A549 (cell line): ENCODE data around the gene TRIOBP. TPM values are rescaled to one million over a fixed set of nuclear protein-coding genes. Genes with fewer than 3 reads are reported as not detected.
A peak's percentile ranks its signal among the peaks of the same experiment; 100 is the strongest.

Experiments
- ATAC-seq, 2 experiments: fragments of 200-7000 bp in 1 of 2; fragments of >200 bp in 1 of 2; cut with Nextera tagmentation in 1 of 2; cut with Tn5 transposase in 1 of 2; 3 replicates each; pipeline versions ENCODE4 v1.8.0 to v1.9.1; 2018 to 2020; ENCODE audit warnings: mild to moderate bottlenecking in 1 of 2, moderate library complexity in 1 of 2
- CTCF ChIA-PET: fragments of 300-600 bp; sonication (Branson Sonifier 250); formaldehyde crosslinking; extraction: SDS; loops from one replicate; lab custom pipeline; 2021; ENCODE audit warnings: antibody characterized with exemption, inconsistent platforms; lab: Yijun Ruan, JAX
- POLR2A ChIA-PET: fragments of 350-600 bp; formaldehyde crosslinking; extraction: SDS; loops from one replicate; lab custom pipeline; 2021; ENCODE audit warnings: antibody characterized with exemption, inconsistent platforms; lab: Yijun Ruan, JAX
- DNase-seq, 2 experiments: peaks; one replicate each; pipeline versions ENCODE4 v3.0.0 to v3.0.0-alpha.2; 2011 to 2016; ENCODE audit warnings: low read depth in 1 of 2, low spot score in 1 of 2
- FAIRE-seq: peaks from 2 replicates; lab custom pipeline; 2011; peaks lifted over from hg19 to GRCh38; lab: Jason Lieb, UNC
- H3K27ac ChIP-seq, 2 experiments: fragments of >200 bp; sonication (Bioruptor Twin); formaldehyde crosslinking; 3 replicates each; pipeline ENCODE4 v1.5.1; 2016 to 2017
- H3K4me1 ChIP-seq: fragments of >200 bp; sonication (Bioruptor Twin); formaldehyde crosslinking; 3 replicates; pipeline ENCODE4 v1.6.1; 2016
- H3K4me2 ChIP-seq: fragments of >200 bp; sonication (Bioruptor Twin); formaldehyde crosslinking; 3 replicates; pipeline ENCODE4 v1.6.1; 2016
- H3K4me3 ChIP-seq: fragments of >200 bp; sonication (Bioruptor Twin); formaldehyde crosslinking; 3 replicates; pipeline ENCODE4 v1.5.1; 2016
- H3K9me3 ChIP-seq: fragments of >200 bp; sonication (Bioruptor Twin); formaldehyde crosslinking; 3 replicates; pipeline ENCODE4 v1.6.1; 2016
- ATOH8 ChIP-seq: fragments of 250-450 bp; sonication (Bioruptor Pico); IDR thresholded peaks from 2 replicates; pipeline ENCODE4 v1.5.0; 2020; ENCODE audit warnings: low read depth, mild to moderate bottlenecking, moderate library complexity
- BCL3 ChIP-seq: fragments of >200 bp; sonication (Bioruptor Twin); formaldehyde crosslinking; IDR thresholded peaks from 3 replicates; pipeline ENCODE4 v1.6.1; 2016
- CHD2 ChIP-seq: fragments of 150-350 bp; IDR thresholded peaks from 2 replicates; pipeline ENCODE4 v1.6.1; 2014; ENCODE audit warnings: low read length; ENCODE audit not compliant: partially characterized antibody
- EHF ChIP-seq: fragments of 250-450 bp; sonication (Bioruptor Pico); IDR thresholded peaks from 2 replicates; pipeline ENCODE4 v1.5.0; 2020; ENCODE audit warnings: mild to moderate bottlenecking
- EHMT2 ChIP-seq: fragments of 200-600 bp; sonication (generic); IDR thresholded peaks from 2 replicates; pipeline ENCODE4 v1.6.1; 2016; ENCODE audit warnings: antibody characterized with exemption, low read depth, mild to moderate bottlenecking, moderate library complexity
- ELK1 ChIP-seq: fragments of 150-350 bp; IDR thresholded peaks from 2 replicates; pipeline ENCODE4 v1.6.1; 2014; ENCODE audit warnings: low read depth, mild to moderate bottlenecking, low read length
- ESRRA ChIP-seq: fragments of 150-350 bp; IDR thresholded peaks from 2 replicates; pipeline ENCODE4 v1.6.1; 2014; ENCODE audit warnings: mild to moderate bottlenecking, low read length, borderline replicate concordance
- FOSB ChIP-seq: fragments of 250-450 bp; sonication (Bioruptor Pico); IDR thresholded peaks from 2 replicates; pipeline ENCODE4 v1.5.0; 2020; ENCODE audit warnings: mild to moderate bottlenecking, moderate library complexity
- FOXS1 ChIP-seq: fragments of 250-450 bp; sonication (Bioruptor Pico); IDR thresholded peaks from 2 replicates; pipeline ENCODE4 v1.5.0; 2020; ENCODE audit warnings: mild to moderate bottlenecking, moderate library complexity
- GATA3 ChIP-seq: IDR thresholded peaks from 2 replicates; pipeline ENCODE4 v1.6.1; 2012; ENCODE audit warnings: borderline replicate concordance
- HDAC2 ChIP-seq: fragments of 200-600 bp; sonication (generic); IDR thresholded peaks from 2 replicates; pipeline ENCODE4 v1.6.1; 2016
- HMGXB4 ChIP-seq: fragments of 250-450 bp; sonication (Bioruptor Pico); IDR thresholded peaks from 2 replicates; pipeline ENCODE4 v1.5.0; 2021; ENCODE audit warnings: mild to moderate bottlenecking, moderate library complexity, borderline replicate concordance
- HOXA7 ChIP-seq: fragments of 250-450 bp; sonication (Bioruptor Pico); IDR thresholded peaks from 2 replicates; pipeline ENCODE4 v1.5.0; 2020; ENCODE audit warnings: mild to moderate bottlenecking, moderate library complexity
- KDM5A ChIP-seq: fragments of 200-600 bp; sonication (generic); IDR thresholded peaks from 2 replicates; pipeline ENCODE4 v1.6.1; 2016; ENCODE audit warnings: antibody characterized with exemption, mild to moderate bottlenecking
- MAFK ChIP-seq: fragments of 450-650 bp; IDR thresholded peaks from 2 replicates; pipeline ENCODE4 v1.6.1; 2014; ENCODE audit not compliant: partially characterized antibody
- MAX ChIP-seq: IDR thresholded peaks from 2 replicates; pipeline ENCODE4 v1.6.1; 2012
- MAZ ChIP-seq: fragments of 150-350 bp; IDR thresholded peaks from 2 replicates; pipeline ENCODE4 v1.6.1; 2014; ENCODE audit warnings: antibody characterized with exemption, low read depth, low read length, borderline replicate concordance
- MYC ChIP-seq: IDR thresholded peaks from 2 replicates; pipeline ENCODE4 v1.6.1; 2012; ENCODE audit warnings: mild to moderate bottlenecking, inconsistent platforms, low read length, improper control_type of control experiment, borderline replicate concordance
- PBX3 ChIP-seq: IDR thresholded peaks from 2 replicates; pipeline ENCODE4 v1.6.1; 2012
- PHF8 ChIP-seq: fragments of 200-600 bp; sonication (generic); IDR thresholded peaks from 2 replicates; pipeline ENCODE4 v1.6.1; 2016; ENCODE audit warnings: low read depth, mild to moderate bottlenecking, antibody characterized with exemption, moderate library complexity, borderline replicate concordance
- POLR2AphosphoS2 ChIP-seq: conservative IDR thresholded peaks from 2 replicates; pipeline ENCODE4 v1.6.1; 2012; ENCODE audit warnings: low read length, improper control_type of control experiment, inconsistent platforms
- RFX5 ChIP-seq: fragments of 450-650 bp; IDR thresholded peaks from 2 replicates; pipeline ENCODE4 v1.7.1; 2014; ENCODE audit warnings: antibody characterized with exemption, mild to moderate bottlenecking, moderate library complexity
- RNF2 ChIP-seq: fragments of 200-600 bp; sonication (generic); IDR thresholded peaks from 2 replicates; pipeline ENCODE4 v1.6.1; 2016; ENCODE audit warnings: low read depth, mild to moderate bottlenecking, antibody characterized with exemption, moderate library complexity, borderline replicate concordance
- SMC3 ChIP-seq: fragments of >200 bp; sonication (Bioruptor Twin); formaldehyde crosslinking; IDR thresholded peaks from 3 replicates; pipeline ENCODE4 v1.6.1; 2018; ENCODE audit warnings: inconsistent platforms
- SREBF2 ChIP-seq: fragments of 450-650 bp; IDR thresholded peaks from 2 replicates; pipeline ENCODE4 v1.6.1; 2014; ENCODE audit warnings: mild to moderate bottlenecking, moderate library complexity
- TP53 ChIP-seq: fragments of 250-450 bp; sonication (Bioruptor Pico); IDR thresholded peaks from 2 replicates; pipeline ENCODE4 v1.5.0; 2021; ENCODE audit warnings: mild to moderate bottlenecking, moderate library complexity
- ZNF302 ChIP-seq: fragments of 250-450 bp; sonication (Bioruptor Pico); IDR thresholded peaks from 2 replicates; pipeline ENCODE4 v1.9.0; 2021; ENCODE audit warnings: inconsistent platforms, mild to moderate bottlenecking, moderate library complexity
- WGBS: methylation state at CpG from one replicate; pipeline ENCODE4 v1.1.6; 2017; ENCODE audit errors: missing lambda C conversion rate; 5-methylcytosine and 5-hydroxymethylcytosine counted together
- polyA plus RNA-seq, 4 experiments: library from polyadenylated mRNA; depleted of rRNA in 3 of 4; stranded (reverse); fragments of >200 nt; fragmentation: RNase III in 1 of 4; extraction: RNeasy Plus Mini Kit Qiagen cat#74134 plus additional on column Dnase treatment in 1 of 4; gene quantifications; 2 replicates in 3 of 4; 3 replicates in 1 of 4; pipeline ENCODE4 v1.2.3, GENCODE V29; 2011 to 2017

The TRIOBP gene
- polyA plus RNA-seq, 2 of the 4 experiments (the other 2 are of a cell fraction) = 15.7 to 26.0 TPM

- no peak for TF ChIP-seq HOXA7 (CRISPR knock-in tag)
- TF ChIP-seq GATA3 = no peak
- no peak for TF ChIP-seq EHMT2
- no peak for TF ChIP-seq KDM5A
- TF ChIP-seq POLR2AphosphoS2 = no peak
- 0 out of 2 replicates have a peak, but pooled peaks have one; percentile 32 for TF ChIP-seq MAX
- TF ChIP-seq TP53 (CRISPR knock-in tag) = no peak
- TF ChIP-seq FOSB (CRISPR knock-in tag) = no peak
- TF ChIP-seq ESRRA = no peak
- TF ChIP-seq SMC3 = peak; percentile 61
- TF ChIP-seq PBX3 = no peak
Measured at GRCh38 chr22:37817705-37818408, 121.0 kb downstream of the TRIOBP start (continued).

- no peak for DNase-seq
- CTCF ChIA-PET = interaction anchor here (0.6 to 6.0 kb wide), 27 partner anchors 10 to 189 kb away, joined by 3 to 112 read pairs (median 8); partner anchors contain the start of genes GCAT and MICALL1
- POLR2A ChIA-PET = interaction anchor here (1.0 kb wide), 1 partner anchor 14 kb away, joined by 3 read pairs; a partner anchor contains a TSS
- no peak overlapping the region for H3K4me3 ChIP-seq
- TF ChIP-seq MAFK (no peak), BCL3 (no peak), EHF (CRISPR knock-in tag) (no peak), RFX5 (no peak), ATOH8 (CRISPR knock-in tag) (no peak), HDAC2 (no peak), RNF2 (no peak), SREBF2 (no peak), FOXS1 (CRISPR knock-in tag) (no peak)
- H3K4me2 ChIP-seq = no peak overlapping the region; the same call in 2 of the 3 replicates
- H3K4me1 ChIP-seq = peaks cover 4% of the 10 kb centered on the region; the same call in 1 of the 3 replicates
- no peaks in the 10 kb centered on the region for H3K9me3 ChIP-seq
- WGBS = 91% methylated on average over 30 of the region's 68 CpGs
- FAIRE-seq = no peak
- ATAC-seq = no peak
- peak overlapping the region in 1 of 2 experiments; percentile 88; a peak in 3 of 6 replicates for H3K27ac ChIP-seq
Measured at GRCh38 chr22:37818409-37819104, 121.7 kb downstream of the TRIOBP start.

- no peak overlapping the region for H3K4me3 ChIP-seq
- POLR2A ChIA-PET = no interaction called here
- ATAC-seq = no peak
- H3K27ac ChIP-seq = no peak overlapping the region
- H3K4me2 ChIP-seq = no peak overlapping the region
- DNase-seq = no peak
- no peak for FAIRE-seq
- H3K9me3 ChIP-seq = no peaks in the 10 kb centered on the region
- CTCF ChIA-PET = interaction anchor here (0.6 to 6.0 kb wide), 12 partner anchors 10 to 189 kb away, joined by 3 to 112 read pairs (median 18); partner anchors contain the start of gene GCAT
- 88% methylated on average over 14 of the region's 14 CpGs for WGBS
- H3K4me1 ChIP-seq = peaks cover 4% of the 10 kb centered on the region; the same call in 1 of the 3 replicates
- TF ChIP-seq FOSB (CRISPR knock-in tag) (no peak), MAZ (no peak), MYC (no peak), ZNF302 (no peak), HMGXB4 (CRISPR knock-in tag) (no peak), CHD2 (no peak), ELK1 (no peak), ATOH8 (CRISPR knock-in tag) (no peak), PHF8 (no peak)
Measured at GRCh38 chr22:37819105-37819433, 122.2 kb downstream of the TRIOBP start.
